IPS DF 6.9 (cell line): ENCODE measurements around the gene YY2.
A peak's percentile ranks its signal among the peaks of the same experiment; 100 is the strongest.
"Not testable (repeated sequence)": the region's sequence is repeated elsewhere in the genome, so short reads cannot be mapped to it uniquely, and the experiment has no call there.

Experiments
- DNase-seq: peaks from one replicate; pipeline ENCODE4 v3.0.0-alpha.2; 2013; ENCODE audit warnings: low read depth, low spot score
- H3K27ac ChIP-seq: one replicate; pipeline ENCODE4 v1.5.1; 2013; ENCODE audit warnings: low read length, control low read depth
- H3K27me3 ChIP-seq: 2 replicates; pipeline ENCODE4 v1.6.1; 2013; ENCODE audit warnings: mild to moderate bottlenecking, low read length; ENCODE audit not compliant: control insufficient read depth, insufficient read depth
- H3K36me3 ChIP-seq: 2 replicates; pipeline ENCODE4 v1.6.1; 2013; ENCODE audit warnings: low read length; ENCODE audit not compliant: control insufficient read depth, insufficient read depth
- H3K4me1 ChIP-seq: 2 replicates; pipeline ENCODE4 v1.6.1; 2013; ENCODE audit warnings: low read length; ENCODE audit not compliant: control insufficient read depth, insufficient read depth
- H3K4me3 ChIP-seq: 2 replicates; pipeline ENCODE4 v1.5.1; 2013; ENCODE audit warnings: mild to moderate bottlenecking, low read length
- H3K9me3 ChIP-seq: 2 replicates; pipeline ENCODE4 v1.6.1; 2013; ENCODE audit warnings: low read length, inconsistent platforms; ENCODE audit not compliant: control insufficient read depth, insufficient read depth
- WGBS: extraction: QIAGEN DNeasy Blood & Tissue Kit; methylation state at CpG from one replicate; pipeline ENCODE4 v1.1.7; 2013; ENCODE audit warnings: mixed read lengths, missing lambda C conversion rate; ENCODE audit not compliant: insufficient read length, insufficient coverage; 5-methylcytosine and 5-hydroxymethylcytosine counted together

Gene YY2

GRCh38 chrX:21855937-21856415 lies at the start of gene YY2:
TSS of gene YY2 (plus strand) at chrX:21855987. CDS start at chrX:21856485, 498 bp downstream.
- Histone ChIP-seq H3K27ac (no peak within 1 kb of the TSS), H3K4me1 (no peaks in the 10 kb centered on the region), H3K36me3 (no peaks in the 10 kb centered on the region), H3K27me3 (no peaks in the 10 kb centered on the region), H3K9me3 (no peaks in the 10 kb centered on the region), H3K4me3 (no peak within 1 kb of the TSS)
- no CpG with 5 or more reads among the region's 29 CpGs for WGBS
- no peak for DNase-seq

- H3K4me1 ChIP-seq = no peaks in the 10 kb centered on the region
- no peak for DNase-seq
- H3K27me3 ChIP-seq = no peaks in the 10 kb centered on the region
- no peak overlapping the region for H3K27ac ChIP-seq
- no peaks in the 10 kb centered on the region for H3K36me3 ChIP-seq
- H3K9me3 ChIP-seq = no peaks in the 10 kb centered on the region
- H3K4me3 ChIP-seq = no peak overlapping the region
These were observed 49.1 kb upstream of the YY2 start for GRCh38 chrX:21806691-21807090.

DNA sequence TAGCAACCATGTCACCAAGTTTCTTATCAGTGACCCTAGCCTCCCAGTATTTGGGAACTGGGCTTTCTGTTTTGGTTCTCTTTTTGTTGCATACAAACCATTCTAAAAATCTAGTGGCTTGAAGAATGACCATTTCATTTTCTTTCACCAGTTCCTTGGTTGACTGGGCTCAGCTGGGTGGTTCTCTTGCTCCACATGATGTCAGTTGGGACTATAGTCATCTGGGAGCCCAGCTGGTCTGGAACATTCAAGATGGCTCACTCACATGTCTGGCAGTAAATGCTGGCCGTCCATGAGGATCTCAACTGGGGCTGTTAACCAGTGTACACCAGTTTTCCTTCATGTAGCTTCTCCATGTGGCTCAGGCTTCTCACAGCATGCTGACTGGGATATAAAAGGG lies 44.0 kb upstream of the YY2 start:
- Histone ChIP-seq H3K4me3 (no peak overlapping the region), H3K9me3 (no peaks in the 10 kb centered on the region), H3K4me1 (peaks cover 5% of the 10 kb centered on the region; the same call in 1 of the 2 replicates), H3K36me3 (no peaks in the 10 kb centered on the region), H3K27ac (no peak overlapping the region), H3K27me3 (no peaks in the 10 kb centered on the region)
- DNase-seq = no peak
- no CpG with 5 or more reads among the region's 1 CpG for WGBS

DNA sequence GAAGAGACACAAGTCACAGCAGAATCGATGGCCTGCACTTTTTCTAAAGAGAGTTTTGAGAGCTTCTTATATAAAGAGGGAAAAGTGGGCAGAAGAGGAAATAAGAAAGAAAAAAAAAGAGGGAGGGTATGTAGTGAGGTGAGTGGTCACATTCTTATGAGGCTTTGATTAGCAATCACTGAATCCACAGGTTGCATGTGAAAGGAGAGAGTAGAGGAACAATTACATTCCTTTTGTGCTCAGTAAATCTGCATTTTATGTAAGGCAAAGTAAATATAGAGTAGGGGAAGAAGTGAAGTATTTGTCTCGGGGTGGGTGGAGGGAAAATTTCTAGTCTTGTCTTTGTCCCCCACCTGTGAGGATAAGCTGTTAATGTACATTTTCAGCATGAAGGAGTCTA lies 43.2 kb upstream of the YY2 start:
- WGBS = no CpG with 5 or more reads among the region's 2 CpGs
- Histone ChIP-seq H3K9me3 (no peaks in the 10 kb centered on the region), H3K36me3 (no peaks in the 10 kb centered on the region), H3K27ac (no peak overlapping the region), H3K4me1 (peaks cover 5% of the 10 kb centered on the region; the same call in 1 of the 2 replicates), H3K27me3 (no peaks in the 10 kb centered on the region), H3K4me3 (no peak overlapping the region)
- DNase-seq = no peak

- Histone ChIP-seq H3K4me1 (peaks cover 5% of the 10 kb centered on the region; the same call in 1 of the 2 replicates), H3K9me3 (no peaks in the 10 kb centered on the region), H3K4me3 (no peak overlapping the region), H3K27ac (no peak overlapping the region), H3K27me3 (no peaks in the 10 kb centered on the region), H3K36me3 (no peaks in the 10 kb centered on the region)
- DNase-seq = no peak
These were observed 42.0 kb upstream of the YY2 start for GRCh38 chrX:21813612-21814368.

- peaks cover 5% of the 10 kb centered on the region; the same call in 1 of the 2 replicates for H3K4me1 ChIP-seq
- H3K9me3 ChIP-seq = no peaks in the 10 kb centered on the region
- H3K27me3 ChIP-seq = no peaks in the 10 kb centered on the region
- H3K36me3 ChIP-seq = no peaks in the 10 kb centered on the region
- H3K27ac ChIP-seq = no peak overlapping the region
- WGBS = no CpG with 5 or more reads among the region's 5 CpGs
- no peak overlapping the region for H3K4me3 ChIP-seq
- DNase-seq = no peak
These were observed 39.7 kb upstream of the YY2 start for GRCh38 chrX:21816136-21816535.

GRCh38 chrX:21820170-21820569 lies 35.6 kb upstream of the YY2 start:
- WGBS = no CpG with 5 or more reads among the region's 1 CpG
- not testable (repeated sequence) for H3K9me3 ChIP-seq, H3K4me1 ChIP-seq, H3K36me3 ChIP-seq, H3K27me3 ChIP-seq, DNase-seq, H3K27ac ChIP-seq, H3K4me3 ChIP-seq

- Histone ChIP-seq H3K9me3 (no peaks in the 10 kb centered on the region), H3K27me3 (no peaks in the 10 kb centered on the region), H3K4me1 (no peaks in the 10 kb centered on the region), H3K27ac (no peak overlapping the region), H3K36me3 (no peaks in the 10 kb centered on the region), H3K4me3 (no peak overlapping the region)
- no CpG with 5 or more reads among the region's 3 CpGs for WGBS
- DNase-seq = no peak
These were observed 33.9 kb upstream of the YY2 start for GRCh38 chrX:21821875-21822274.

GRCh38 chrX:21831496-21831895 lies 24.3 kb upstream of the YY2 start:
- no CpG with 5 or more reads among the region's 2 CpGs for WGBS
- no peak overlapping the region for H3K4me3 ChIP-seq
- H3K36me3 ChIP-seq = no peaks in the 10 kb centered on the region
- no peak for DNase-seq
- H3K9me3 ChIP-seq = no peaks in the 10 kb centered on the region
- H3K27ac ChIP-seq = no peak overlapping the region
- H3K4me1 ChIP-seq = no peaks in the 10 kb centered on the region
- no peaks in the 10 kb centered on the region for H3K27me3 ChIP-seq

- no peak for DNase-seq
- no peak overlapping the region for H3K27ac ChIP-seq
- no peak overlapping the region for H3K4me3 ChIP-seq
- no peaks in the 10 kb centered on the region for H3K36me3 ChIP-seq
- H3K9me3 ChIP-seq = no peaks in the 10 kb centered on the region
- no CpG with 5 or more reads among the region's 2 CpGs for WGBS
- H3K27me3 ChIP-seq = no peaks in the 10 kb centered on the region
- no peaks in the 10 kb centered on the region for H3K4me1 ChIP-seq
These were observed 18.7 kb upstream of the YY2 start for GRCh38 chrX:21837056-21837455.

DNA sequence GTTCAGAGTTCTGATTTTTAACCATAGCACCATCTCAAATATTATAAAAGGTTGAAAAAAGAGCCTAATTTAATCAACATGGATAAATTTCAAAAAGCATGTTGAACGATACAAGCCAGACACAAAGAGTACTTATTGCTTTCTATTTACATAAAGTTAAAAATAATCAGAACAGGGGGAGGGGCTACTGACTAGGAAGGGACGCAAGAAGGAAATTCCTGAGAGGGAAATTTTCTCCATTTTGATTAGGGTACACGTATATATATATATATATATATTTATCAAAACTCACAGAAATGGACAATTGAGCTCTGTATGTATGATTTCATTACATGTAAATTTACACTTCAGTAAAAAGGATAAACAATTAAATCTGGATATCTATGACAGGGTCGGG lies 16.9 kb upstream of the YY2 start:
- no peak overlapping the region for H3K27ac ChIP-seq
- DNase-seq = no peak
- H3K4me1 ChIP-seq = no peaks in the 10 kb centered on the region
- H3K9me3 ChIP-seq = no peaks in the 10 kb centered on the region
- WGBS = no CpG with 5 or more reads among the region's 4 CpGs
- no peaks in the 10 kb centered on the region for H3K36me3 ChIP-seq
- no peaks in the 10 kb centered on the region for H3K27me3 ChIP-seq
- H3K4me3 ChIP-seq = peak overlapping the region; percentile 68; the same call in 1 of the 2 replicates
